Fibroblast of upper back skin (primary cell): Measurements from ENCODE around the gene C19orf18.
A peak's percentile ranks its signal among the peaks of the same experiment; 100 is the strongest.
"Not testable (repeated sequence)": the region's sequence is repeated elsewhere in the genome, so short reads cannot be mapped to it uniquely, and the experiment has no call there.

ENCODE experiments used
- DNase-seq: peaks from one replicate; pipeline ENCODE4 v3.0.0-alpha.2; 2013

The C19orf18 gene

DNA sequence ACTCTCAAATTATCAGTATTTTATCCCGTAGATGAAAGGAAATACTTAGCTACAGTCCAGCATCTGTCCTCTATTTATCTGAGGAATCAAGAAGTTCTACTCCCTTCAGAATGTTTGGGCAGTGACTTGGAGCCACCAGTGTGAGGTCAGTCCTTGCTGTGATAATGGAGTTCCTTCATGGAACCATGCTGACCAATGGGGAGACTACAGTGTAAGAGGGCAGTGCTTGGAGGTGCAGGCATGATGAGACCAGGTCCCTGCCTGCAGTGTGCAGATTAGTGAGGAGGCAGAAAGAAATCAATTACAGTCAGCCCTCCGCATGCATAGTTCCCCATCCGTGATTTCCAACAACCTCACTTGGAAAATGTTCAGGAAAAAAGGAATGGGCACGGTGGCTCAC is at the start of gene C19orf18:
C19orf18 (minus strand) TSS at position 101 of the 400 bp plus-strand sequence. CDS start 102 bp downstream, outside the sequence.
- no peak for DNase-seq

DNA sequence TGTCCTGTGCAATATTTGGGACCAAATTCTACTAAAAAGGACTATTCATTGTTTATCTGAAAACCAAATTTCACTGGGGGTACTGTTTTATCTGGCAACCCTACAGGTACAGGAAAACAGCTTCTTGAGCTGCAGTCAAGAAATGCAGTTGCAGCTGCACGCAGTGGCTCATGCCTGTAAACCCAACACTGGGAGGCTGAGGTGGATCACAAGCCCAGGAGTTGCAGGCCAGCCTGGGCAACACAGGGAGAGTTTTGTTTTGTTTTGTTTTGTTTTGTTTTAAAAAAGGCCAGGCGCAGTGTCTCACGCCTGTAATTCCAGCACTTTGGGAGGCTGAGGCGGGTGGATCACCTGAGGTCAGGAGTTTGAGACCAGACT is 47.9 kb upstream of the C19orf18 start:
- DNase-seq: no peak

DNA sequence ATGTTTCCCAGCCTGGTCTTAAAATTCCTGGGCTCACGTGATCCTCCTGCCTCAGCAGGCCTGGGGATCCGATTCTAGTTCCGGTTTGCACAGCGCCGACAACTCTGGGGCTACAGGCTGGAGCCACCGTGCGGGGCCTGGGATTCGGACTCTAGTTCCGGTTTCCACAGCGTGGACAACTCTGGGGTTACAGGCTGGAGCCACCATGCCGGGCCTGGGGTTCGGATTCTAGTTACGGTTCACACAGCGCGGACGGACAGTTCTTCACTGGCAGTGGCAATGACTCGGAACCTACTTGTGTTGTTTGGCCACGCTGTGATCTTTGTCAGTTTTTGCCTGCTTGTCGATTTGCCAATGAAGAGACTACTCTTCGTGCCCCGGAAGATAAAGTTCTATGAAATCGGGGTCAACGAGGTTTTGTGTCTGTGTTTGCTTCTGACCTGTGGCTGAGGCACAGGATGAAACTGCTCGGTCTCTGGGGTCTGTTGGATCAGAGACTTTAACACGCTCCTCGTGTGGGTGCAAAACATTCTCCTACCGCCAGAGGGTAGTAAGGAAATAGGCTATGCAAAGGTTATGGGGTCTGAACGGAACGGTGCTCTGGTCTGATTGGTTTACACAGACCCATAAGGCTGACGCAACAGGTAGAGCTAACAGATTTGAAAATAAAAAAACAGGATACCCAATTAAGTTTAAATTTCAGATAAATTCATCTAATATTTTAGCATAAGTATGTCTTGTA is 47.4 kb upstream of the C19orf18 start:
- DNase-seq: peak; percentile 5

DNA sequence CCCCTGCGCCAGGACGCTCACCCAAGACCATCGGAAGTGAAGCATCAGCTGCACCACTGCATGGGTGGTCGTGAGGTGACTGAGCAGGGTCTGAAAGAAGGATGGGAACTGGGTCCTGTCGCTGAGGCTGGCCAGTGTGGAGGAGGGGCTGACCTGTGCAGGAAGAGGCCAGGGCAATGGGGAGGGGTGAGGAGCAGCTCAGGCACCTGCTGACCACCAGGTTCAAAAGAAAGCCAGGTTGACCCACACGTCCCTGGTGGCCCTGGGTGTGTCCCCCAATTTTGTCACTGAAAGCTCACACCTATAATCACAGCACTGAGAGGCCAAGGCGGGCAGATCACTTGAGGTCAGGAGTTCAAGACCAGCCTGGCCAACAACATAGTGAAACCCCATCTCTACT is 45.8 kb upstream of the C19orf18 start:
- no peak for DNase-seq

- no peak for DNase-seq
Observed at GRCh38 chr19:58014141-58014540, 39.8 kb upstream of the C19orf18 start.

DNA sequence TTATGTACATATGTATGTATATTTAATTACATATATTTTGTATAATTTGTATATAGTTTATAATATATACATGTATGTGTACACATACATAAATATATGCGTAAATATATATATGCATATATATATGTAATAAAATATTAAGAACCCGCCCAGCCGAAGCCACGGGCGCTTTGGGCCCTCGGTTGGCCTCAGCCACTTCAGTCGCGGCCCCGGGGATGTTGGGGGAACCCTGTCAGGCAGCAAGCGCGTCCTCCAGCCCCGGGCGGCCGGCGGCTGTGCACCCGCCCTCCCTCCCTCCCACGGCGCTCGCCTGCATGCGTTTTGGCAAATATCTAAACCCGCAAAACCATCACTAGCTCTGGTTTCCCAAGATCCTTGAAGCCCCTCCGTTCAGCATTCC is 36.2 kb upstream of the C19orf18 start:
- DNase-seq: no peak

DNA sequence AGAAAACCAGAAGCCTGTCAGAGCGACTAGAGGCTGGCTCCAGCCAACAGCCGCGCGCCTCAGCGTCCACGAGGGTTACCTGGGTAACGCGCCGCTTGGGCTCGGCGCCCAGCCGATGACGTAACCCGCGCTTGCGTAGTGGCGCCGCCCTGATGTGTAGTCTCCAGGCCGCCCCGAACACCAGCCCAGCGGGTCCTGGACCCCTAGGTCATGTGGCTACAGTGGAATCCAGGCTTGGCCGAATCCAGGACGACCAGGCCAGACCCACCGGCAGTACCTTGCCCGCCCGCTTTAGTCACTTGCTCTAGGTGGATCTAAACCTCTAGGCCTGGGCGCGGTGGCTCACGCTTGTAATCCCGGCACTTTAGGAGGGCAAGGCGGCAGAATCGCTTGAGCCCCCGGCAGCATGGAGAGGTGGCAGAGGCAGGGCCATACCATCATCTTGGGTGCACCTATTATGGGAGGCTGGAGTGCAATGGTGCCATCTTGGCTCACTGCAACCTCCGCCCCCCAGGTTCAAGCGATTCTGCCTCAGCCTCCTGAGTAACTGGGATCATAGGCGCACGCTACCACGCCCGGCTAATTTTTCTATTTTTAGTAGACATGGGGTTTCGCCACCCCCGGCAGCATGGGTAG is 35.5 kb upstream of the C19orf18 start:
- DNase-seq: peak; percentile 76

- DNase-seq: no peak
Observed at GRCh38 chr19:58009301-58009665, 34.9 kb upstream of the C19orf18 start.

GRCh38 chr19:58008877-58009276 is 34.5 kb upstream of the C19orf18 start:
- not testable (repeated sequence) for DNase-seq

DNA sequence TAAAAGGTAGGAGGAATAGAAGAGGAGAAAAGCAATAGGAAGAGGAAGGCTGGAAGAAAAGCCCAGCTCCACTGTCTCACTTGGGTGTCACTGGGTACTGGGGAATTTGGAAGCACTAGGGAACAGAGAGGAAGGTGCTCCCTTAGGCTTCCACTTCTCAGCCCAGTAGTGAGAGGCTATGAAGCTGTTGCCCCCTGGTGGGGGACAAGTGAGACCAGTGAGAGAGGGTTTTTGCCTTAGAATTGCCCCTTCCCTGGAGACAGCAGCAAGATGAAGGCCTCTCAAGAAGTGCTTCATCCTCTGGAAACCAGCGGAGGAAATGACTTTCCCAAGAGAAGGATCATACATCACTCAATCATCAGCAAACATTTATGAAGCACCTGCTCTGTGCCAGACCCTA is 33.0 kb upstream of the C19orf18 start:
- no peak for DNase-seq

DNA sequence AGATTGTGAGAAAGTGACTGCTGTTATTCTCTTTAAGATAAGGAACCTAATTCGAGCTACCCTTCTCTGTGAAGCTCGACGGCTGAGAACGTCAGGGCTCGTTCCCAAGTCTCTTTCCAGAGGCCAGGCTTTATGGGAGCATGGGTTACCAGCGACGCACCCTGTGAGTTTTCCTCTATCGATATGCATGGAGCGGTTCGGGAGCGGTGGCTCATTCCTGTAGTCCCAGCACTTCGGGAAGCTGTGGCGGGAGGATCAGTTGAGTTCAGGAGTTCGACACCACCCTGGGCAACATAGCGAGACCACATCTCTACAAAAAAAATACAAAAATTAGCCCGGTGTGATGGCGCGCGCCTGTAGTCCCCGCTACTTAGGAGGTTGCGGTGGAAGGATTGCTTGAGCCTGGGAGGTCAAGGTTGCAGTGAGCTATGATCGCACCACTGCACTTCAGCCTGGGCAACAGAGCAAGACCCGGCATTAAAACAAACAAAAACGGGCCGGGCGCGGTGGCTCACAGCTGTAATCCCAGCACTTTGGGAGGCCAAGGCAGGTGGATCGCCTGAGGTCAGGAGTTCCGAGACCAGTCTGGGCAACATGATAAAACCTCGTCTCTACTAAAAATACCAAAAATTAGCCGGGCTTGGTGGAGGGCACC is 29.0 kb upstream of the C19orf18 start:
- DNase-seq: no peak

DNA sequence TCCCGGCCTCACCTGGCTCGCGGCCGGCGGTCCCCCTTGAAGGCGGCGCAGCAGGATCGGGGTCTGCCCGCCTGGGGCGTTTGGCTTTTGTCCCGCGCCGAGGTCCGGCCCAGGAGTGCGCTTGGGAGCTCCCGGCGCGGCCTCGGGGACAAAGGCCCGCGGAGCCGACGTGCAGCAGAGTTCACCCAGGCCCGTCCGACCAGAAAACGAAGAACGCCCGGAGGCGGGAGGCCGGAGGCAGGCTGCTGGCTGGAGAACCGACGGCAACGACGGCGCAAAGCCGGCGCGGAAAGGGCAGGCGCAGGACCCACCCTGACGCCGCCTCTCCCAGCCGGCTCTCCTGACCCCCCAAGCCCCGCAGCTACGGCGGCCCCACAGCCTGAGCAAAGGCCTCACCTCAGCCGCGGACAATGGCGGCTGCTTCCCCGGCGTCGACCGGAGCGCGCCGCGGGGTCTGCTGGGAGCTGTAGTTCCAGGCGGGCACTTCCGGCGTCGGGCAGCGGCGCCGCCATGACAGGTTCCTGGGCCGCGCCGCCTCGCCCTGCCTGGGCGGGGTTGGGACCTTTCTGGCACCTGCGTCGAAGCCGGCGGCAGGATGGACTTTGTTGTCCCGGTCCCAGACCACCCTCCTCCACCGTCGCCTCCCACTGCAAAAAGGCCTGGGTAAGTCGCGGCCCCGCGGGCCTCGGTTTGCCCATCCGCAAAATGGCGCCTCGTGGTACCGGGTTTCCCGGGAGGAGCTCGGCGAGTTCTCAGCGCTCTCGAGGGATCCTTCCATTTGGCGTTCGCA is 28.2 kb upstream of the C19orf18 start, which contains the start of gene ZNF606:
ZNF606 (minus strand) TSS at position 437 of the 790 bp plus-strand sequence. CDS start 1,501 bp downstream, outside the sequence.
- DNase-seq: peak; percentile 83

DNA sequence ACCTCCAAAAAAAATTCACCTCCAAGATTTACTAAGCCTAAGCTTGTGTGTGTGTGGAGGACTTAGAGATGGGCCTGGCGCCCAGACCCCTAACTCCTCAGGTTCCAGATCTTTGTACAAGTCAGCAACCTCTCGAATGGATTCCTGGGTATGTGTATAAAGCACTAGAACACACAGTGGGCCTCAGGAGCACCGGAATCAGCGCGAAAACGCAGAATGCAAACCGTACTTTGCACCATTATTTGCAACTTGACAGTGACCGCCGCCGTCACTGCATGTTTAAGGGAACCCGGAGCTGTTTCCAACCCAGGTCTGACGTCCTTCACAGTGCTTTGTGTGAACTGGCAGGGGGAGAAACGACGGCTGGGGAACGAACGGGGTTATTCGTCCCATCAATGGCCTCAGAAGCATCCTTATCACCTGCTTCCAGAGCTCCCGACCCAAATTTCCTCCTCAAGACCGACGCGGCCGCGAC is 27.6 kb upstream of the C19orf18 start:
- DNase-seq: peak; percentile 3

GRCh38 chr19:58000677-58001076 is 26.3 kb upstream of the C19orf18 start:
- no peak for DNase-seq

- no peak for DNase-seq
Observed at GRCh38 chr19:57992841-57993240, 18.5 kb upstream of the C19orf18 start.

- no peak for DNase-seq
Observed at GRCh38 chr19:57978586-57979289, 4.4 kb upstream of the C19orf18 start.

DNA sequence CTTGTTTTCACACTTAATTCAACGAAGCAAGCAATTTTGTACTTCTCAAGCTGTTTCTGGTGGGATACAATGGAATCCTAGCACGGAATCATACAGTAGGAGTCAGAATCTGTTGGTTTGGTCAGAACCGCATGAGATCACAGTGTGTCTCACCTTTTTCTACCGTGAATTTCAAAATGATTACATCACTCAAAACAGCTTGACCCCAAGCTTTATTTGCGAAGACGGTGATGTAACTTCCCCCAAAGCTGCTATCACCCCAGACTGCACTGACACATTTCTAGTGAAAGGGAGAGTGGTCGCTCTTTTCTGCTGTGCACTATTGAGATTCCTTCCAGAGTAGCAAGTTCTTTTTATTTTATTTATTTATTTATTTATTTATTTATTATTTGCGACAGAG is 9.6 kb downstream of the C19orf18 start:
- DNase-seq: no peak

GRCh38 chr19:57961785-57962184 is 12.5 kb downstream of the C19orf18 start:
- no peak for DNase-seq

GRCh38 chr19:57954996-57955395 is 19.3 kb downstream of the C19orf18 start:
- DNase-seq: no peak

DNA sequence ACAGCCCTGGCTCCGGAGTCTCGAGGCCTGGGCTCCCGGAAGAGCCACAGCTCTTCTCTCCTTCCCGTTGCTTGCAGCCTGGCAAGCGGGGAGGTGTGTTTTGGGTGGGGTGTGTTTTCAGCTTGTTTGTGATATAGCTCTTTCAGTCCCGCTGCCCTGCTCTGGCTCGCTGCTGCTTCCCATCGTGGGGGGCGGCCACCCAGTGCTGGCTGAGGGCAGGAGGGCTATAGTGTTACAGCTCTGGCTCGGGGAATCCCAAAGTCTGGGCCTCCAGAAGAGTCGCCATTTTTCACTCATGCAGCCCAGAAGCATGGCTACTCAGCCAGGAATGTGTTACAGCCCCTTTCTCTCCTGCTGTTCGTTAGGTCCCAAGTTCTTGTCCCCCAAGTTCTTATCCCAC is 24.6 kb downstream of the C19orf18 start:
- DNase-seq: no peak

- DNase-seq: no peak
Observed at GRCh38 chr19:57949296-57949695, 25.0 kb downstream of the C19orf18 start.

- DNase-seq: peak; percentile 92
Observed at GRCh38 chr19:57947419-57948134, 26.8 kb downstream of the C19orf18 start, which contains the start of gene ZNF256. Gene ZNF256, minus strand, starts transcription at chr19:57947706. Its CDS starts 232 bp downstream, at chr19:57947474.
